HG03354 (cell line): ENCODE data around the gene LRFN3.
"Not testable (repeated sequence)": the region's sequence is repeated elsewhere in the genome, so short reads cannot be mapped to it uniquely, and the experiment has no call there.

Source experiments
- ATAC-seq: cut with Tn5 transposase; IDR thresholded peaks from one replicate; pipeline ENCODE4 v1.9.1; 2021; ENCODE audit warnings: mild to moderate bottlenecking; ENCODE audit not compliant: unreplicated experiment, poor library complexity, severe bottlenecking

The LRFN3 gene

DNA sequence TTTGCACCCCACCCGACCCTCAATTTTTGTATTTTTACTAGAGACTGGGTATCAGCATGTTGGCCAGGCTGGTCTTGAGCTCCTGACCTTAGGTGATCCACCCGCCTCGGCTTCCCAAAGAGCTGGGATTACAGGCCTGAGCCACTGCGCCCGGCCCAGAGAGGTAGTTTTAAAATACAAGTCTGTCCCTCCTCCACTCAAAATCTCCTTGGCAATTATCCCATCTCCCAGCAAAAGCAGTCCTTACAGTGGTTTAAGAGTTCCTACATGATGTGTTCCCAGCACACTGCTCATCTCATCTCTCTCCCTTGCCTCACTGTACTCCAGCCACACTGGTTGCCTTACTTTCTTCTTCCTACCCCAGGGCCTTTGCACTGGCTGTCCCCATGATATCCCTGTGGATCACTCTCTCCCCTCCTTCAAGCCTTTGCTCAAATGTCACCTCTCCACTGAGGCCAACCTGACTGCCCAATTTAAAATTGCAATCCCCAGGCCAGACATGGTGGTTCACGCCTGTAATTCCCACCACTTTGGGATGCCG lies 24.3 kb downstream of the LRFN3 start:
- no peak for ATAC-seq

DNA sequence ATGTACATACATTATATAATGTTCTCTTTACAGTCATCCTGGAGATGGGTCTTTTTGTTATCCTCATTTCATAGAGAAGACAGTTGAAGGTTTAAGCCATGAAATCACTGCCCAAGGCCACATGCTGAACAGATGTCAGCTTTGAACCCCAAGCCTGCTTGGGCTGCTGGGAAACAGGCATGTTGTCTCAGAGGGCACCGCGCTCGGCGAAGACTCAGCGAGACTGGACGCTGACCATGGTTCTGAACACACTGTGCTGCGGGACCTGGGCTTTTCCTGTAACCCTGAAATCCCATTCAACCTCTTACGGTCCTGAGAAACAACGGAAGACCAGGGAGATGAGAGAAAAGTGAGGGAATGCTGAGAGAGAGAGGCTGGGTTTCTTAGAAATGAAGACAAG lies 27.3 kb downstream of the LRFN3 start:
- ATAC-seq, result no peak

DNA sequence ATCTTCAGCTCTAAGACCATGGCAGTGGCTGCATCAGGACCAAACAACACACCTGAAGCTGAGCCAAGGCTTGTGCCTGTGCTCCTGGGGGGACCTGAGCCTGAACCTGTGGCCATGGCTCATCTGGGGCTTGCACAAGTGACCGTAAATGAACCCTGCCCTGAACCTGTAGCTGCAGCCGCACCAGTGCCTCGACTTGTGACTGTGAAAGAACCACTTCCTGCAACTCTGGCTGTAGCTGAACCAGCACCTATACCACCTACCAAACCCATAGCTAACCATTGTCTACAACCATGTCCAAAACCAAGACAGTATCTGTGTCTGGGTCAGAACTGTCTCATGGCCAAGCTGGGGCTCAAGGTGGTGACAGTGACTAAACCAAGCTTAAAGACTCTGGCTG lies 30.6 kb downstream of the LRFN3 start:
- no peak for ATAC-seq

DNA sequence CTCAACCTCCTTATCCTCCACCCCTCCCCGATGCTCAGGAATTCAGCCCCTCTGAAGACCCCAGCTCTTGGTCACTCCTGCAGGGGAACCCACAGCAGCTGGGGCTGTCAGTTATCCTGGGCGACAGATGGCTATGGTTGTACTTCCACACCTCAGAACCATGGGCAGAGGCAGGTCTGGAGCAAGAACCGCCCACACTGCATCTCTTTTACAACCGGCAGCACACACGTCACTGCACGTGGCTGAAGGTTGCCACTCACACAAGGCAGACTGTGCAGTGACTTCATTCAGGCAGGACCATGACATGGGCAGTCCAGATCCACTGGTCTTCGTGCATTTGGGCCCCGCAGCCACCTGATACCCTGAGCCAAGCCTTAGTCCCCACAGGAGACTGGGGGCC lies 37.3 kb downstream of the LRFN3 start:
- ATAC-seq, result no peak

DNA sequence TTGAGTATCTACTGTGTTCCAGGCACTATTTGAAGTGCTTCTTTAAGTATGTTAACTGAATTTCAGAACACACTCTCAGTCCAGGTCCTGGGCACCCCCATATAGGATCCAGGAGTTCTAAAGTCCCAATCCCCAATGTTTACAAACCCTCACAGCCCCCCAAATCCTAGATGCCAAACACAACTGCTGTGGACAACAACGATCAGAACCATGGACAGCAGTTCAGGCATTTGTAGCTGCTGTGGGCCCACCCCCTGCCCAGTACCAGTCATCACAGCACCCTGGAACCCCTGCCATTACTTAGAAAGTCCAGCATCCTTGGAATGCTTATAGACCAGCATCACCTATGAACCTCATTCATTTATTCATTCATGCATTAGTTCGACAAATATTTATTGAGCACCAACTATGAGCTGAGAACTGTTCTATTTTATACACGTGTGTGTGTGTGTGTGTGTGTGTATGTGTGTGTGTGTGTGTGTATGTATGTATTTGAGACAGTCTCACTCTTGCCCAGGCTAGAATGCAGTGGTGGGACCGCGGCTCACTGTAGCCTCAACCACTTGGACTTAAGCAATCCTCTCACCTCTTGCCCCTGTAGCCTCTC lies 39.5 kb downstream of the LRFN3 start:
- ATAC-seq, result no peak

DNA sequence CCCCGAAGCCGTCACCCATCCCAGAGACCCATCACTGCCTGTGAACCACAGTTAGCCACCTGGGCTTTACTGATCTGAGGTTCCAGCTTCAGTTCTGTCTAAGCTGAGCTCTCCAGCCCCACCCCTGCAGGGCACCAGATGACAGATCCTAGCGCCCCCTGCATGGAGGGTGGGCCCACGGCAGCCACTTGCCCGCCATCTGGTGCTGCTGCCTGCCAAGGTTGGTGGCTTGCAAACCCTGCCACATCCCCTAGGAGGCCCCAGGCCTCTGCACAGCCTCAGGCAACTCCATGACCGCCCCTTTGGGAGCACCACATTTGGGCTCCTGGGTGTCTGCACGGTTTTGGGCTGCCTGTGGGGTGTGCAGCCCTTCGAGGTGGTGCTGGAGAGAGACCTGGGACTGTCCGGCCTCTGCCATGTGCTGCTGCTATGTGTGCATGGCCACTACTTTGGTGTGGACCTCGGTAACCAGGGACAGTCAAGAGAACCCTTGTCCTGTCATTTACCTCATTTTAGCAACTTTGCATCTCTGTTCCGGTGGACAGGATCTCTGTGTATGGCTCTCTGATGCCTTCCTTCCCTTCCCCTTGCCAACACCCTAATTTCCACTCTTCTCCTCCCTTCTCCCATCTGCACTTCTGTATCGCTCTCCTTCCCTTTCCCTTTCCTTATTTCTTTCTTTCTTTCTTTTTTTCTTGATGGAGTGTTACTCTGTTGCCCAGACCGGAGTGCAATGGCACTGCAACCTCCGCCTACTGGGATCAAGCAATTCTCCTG lies 41.5 kb downstream of the LRFN3 start:
- no peak for ATAC-seq

DNA sequence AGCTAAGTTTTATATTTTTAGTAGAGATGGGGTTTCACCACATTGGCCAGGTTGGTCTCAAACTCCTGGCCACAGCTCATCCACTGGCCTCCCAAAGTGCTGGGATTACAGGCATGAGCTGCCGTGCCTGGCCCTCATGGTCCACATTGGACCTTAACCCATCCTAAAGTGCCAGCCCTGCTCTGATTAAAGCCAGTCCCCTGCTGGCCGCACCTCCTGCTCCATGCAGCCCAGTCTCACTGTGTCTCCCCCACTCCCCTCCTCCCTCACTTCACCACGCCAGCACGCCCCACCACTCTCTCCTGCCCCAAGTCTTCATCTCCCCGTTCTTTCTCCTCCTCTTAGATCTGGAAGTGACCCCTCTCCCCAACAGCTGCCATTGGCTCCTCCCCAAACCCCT lies 42.1 kb downstream of the LRFN3 start:
- ATAC-seq, result no peak

DNA sequence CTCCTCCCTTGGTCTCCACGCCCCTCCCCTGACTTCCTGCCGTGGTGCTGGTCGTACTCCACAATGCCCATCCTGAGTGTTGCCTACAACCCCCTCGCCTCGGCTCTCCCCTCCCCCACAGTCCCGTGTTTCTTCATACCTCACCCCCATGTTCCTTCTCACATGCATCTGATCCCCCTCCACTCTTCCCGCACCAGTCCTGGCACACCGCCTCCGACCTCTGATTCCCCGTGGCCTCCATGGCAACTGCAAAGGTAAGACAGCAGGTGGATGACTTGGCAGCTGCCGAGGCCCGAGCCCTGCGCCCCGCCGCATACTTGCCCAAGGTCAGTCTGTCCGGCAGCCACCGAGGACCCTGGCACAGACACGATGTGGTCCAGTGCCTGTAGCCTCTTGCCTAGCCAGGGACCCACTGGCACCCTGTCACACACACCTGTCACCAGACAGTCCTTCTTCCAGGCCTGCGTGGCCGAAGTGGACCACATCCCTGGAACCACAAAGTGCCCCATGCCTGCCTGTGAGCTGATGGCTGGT lies 42.7 kb downstream of the LRFN3 start:
- no peak for ATAC-seq

DNA sequence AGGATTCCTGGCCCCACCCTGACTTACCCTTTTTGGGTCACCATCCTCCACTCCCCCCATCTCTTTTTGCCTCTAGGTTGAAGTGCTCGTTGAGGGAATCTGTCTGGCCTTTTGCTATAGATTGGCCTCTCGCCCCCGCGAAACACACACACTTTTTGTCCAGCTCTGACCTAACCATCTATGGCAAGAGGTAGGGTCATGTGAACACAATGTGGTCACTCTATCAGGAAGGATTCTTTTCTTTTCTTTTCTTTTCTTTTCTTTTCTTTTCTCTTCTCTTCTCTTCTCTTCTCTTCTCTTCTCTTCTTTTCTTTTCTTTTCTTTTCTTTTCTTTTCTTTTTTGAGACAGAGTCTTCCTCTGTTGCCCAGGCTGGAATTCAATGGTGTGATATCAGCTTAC lies 44.8 kb downstream of the LRFN3 start:
- ATAC-seq, result not testable (repeated sequence)

DNA sequence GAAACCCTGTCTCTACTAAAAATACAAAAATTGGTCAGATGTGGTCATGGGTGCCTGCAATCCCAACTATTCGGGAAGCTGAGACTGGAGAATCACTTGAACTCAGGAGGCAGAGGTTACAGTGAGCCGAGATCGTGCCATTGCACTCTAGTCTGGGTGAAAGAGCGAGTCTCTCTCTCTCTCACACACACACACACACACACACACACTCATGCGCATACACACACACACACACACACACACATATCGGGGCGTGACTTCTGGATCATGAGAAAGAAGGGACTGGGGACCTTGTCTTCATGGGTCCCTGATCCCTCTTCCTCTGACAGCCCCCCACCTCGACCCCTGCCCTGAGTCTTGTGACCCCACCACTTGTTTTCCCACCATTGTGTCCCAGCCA lies 47.0 kb downstream of the LRFN3 start:
- no peak for ATAC-seq

DNA sequence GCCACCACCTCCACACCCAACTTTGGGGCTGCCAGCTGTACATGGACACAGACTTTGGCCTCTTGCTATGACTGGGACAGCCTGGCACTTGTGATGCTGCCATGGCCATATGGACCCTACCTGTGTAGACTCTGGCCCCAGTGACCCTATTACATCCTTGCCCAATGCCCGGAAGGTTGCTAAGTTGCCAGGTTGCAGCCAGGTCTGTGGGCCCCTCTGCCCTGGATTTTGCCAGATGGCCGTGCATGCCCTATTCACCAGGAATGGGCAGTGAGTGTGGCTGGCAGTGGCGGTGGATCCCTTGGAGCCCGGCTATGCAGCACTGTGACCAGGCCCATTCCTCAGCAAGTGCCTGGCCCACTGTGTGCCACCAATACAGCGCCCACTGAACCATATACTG lies 49.9 kb downstream of the LRFN3 start:
- ATAC-seq, result no peak

DNA sequence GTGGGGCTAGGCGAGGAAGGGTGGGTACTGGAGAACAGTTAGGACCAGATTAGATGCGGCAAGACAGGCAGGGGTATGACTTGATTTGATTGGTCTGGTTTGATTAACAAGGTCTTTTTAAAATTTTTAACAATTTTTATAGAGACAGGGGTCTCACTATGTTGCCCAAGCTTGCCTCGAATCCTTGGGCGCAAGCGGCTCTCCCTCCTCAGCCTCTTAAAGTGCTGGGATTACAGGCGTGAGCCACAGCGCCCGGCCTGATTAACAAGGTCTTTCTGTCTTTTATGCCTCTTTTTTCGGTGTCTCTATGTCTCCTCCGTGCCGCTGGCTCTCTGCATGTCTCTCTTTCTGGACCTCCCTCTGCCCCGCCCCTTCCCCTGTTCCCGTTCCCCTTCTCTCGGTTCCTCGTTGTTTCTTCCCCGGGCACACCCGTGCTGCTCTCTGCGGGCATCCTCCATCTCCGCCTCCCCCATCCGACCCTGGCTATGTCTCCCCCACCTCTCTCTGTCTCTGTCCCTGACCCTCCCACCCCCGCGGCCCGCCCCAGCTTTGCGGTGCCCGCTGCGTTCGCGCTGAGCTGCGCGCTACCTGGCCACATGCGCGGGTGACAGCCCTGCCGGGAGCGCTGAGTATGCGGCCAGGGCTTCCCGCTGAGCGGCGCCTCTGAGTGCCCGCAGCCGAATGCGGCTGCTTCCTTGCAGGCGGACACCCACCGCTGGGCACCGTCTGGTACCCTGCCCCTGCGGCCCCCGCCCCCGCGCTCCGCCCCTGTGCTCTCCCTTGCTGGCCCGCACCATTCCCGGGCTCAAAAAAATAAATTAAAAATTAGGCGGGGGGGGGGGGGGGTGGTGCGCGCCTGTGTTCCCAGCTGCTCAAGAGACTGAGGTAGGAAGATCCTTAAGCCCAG lies 50.7 kb downstream of the LRFN3 start:
- no peak for ATAC-seq

DNA sequence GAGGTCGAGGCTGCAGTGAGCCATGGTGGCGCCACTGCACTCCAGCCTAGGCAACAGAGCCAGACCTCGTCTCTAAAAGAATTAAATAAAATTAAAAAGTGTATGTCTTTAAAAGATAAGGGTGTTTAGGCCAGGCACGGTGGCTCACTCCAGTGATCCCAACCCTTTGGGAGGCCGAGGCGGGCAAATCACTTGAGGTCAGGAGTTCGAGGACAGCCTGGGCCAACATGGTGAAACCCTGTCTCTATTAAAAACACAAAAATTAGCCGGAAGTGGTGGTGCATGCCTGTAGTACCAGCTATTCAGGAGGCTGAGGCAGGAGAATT lies 51.4 kb downstream of the LRFN3 start:
- ATAC-seq, result no peak

DNA sequence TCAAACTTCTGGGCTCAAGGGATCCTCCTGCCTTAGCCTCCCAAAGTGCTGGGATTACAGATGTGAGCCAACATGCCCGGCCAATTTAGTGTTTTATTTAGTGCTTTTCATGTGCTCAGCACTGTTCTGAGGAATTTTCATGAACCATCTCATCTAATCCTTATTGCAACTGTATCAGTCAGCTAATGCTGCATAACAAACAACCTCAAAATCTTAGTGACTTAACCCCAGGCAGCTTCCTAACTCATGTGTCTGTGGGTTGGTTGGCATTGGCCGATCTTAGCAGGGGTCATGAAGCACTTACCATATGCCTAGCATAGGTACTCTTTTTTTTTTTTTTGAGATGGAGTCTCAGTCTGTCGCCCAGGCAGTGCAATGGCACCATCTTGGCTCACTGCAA lies 52.6 kb downstream of the LRFN3 start:
- no peak for ATAC-seq

DNA sequence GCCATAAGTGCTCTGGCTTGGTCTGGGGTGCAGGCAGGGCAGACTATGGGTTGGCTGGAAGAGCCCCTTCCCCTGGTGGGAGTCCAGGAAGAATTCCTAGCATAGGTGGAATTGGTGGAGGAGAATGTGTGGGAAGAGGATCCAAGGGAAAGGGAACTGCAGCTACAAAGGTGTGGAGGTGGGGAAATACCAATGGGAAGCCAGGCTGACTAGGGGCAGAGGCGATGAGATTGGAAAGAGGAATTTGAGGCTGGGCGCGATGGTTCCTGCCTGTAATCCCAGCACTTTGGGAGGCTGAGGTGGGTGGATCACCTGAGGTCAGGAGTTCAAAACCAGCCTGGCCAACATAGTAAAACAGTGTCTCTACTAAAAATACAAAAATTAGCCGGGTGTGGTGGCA lies 54.0 kb downstream of the LRFN3 start:
- ATAC-seq, result no peak

DNA sequence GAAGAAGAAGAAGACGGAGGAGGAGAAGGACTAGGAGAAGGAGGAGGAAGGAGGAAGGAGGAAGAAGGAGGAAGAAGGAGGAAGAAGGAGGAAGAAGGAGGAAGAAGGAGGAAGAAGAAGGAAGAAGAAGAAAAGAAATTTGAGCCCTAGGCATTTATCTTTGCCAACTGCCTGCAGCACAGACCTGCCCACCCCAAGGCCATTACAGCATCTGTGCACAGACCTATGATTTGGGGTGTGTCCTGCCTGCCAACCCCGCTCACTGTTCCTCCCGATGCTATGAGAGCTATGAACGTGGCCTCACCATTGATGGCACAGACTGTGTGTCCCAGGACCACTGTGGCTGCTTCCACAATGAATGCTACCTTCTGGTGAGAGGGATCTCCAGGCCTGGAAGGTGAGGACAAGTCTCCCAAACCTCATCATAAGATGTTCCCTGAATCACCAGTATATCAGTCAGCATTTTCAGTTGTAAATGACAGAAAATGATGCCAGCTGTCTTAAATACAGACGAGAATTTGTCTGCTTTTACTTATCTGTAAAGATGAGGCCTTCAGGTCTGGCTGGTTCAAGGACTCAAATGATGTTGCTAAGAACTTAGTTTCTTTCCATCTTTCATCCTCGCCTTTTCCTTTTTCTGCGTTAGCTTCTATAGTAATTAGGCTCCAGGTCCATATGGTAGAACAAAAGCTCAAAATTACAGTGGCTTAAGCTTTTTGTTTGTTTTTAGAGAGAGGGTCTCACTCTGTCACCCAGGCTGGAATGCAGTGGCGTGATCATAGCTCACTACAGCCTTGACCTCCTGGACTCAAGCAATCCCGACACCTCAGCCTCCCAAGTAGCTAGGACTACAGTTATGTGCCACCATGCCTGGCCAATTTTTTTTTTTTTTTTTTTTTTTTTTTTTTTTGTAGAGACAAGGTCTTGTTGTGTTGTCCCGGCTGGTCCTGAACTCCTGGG lies 54.9 kb downstream of the LRFN3 start:
- ATAC-seq, result no peak

DNA sequence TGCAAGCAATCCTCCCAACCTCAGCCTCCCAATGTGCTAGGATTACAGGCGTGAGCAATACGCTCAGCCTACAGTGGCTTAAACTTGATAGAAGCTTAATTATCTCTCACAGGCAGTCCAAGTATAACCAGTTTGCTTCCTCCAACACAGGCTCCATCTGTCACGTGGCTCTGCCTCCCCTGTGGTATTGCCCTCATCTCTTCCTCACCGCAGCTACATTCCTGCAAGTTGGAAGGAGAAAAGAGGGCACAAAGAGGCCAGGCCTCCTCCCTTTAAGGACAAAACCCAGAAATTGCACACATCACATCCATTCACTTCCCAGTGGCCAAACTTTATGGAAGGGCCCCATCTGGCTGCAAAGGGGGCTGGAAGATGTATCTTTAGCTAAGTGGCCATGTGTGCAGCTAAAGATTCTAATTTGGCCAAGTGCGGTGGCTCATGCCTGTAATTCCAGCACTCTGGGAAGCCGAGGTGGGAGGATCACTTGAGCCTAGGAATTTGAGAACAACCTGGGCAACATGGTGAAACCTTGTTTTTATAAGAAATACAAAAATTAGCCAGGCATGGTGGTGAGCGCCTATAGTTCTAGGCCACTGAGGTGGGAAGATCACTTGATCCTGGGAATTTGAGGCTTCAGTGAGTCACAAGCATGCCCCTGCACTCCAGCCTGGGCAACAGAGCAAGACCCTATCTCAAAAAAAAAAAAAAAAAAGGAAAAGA lies 55.7 kb downstream of the LRFN3 start:
- no peak for ATAC-seq

DNA sequence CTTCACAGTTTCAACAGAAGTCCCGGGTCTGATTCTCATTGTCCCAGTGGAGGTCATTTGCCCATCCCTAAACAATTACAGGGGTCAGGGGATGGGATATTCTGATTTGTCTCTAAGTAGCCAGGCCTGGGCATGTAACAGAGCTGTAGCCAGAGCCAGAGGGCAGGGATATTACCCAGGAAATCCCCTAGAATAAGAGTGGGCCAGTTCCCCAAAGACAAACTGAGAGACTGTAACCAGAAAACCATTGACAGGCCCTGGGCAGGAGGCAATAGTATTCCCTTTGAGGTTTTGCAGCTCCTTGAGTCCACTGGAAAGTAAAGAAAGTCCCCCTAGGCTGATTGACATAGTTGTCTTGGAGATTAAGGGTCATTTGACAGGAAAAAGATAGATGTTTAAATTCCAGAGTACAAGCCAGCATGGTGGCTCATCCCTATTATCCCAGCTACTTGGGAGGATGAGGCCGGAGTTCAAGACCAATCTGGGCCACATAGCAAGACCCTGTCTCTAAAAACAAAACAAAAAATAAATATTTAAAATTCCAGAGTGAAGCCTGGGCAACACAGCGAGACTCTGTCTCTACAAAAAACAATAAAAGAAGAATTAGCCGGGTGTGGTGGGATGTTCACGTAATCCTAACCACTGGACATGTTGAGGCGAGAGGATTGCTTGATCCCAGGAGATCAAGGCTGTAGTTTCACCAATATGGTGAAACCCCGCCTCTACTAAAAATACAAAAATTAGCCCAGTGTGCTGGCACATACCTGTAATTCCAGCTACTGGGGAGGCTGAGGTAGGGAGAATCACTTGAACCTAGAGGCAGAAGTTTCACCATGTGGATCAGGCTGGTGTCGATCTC lies 57.0 kb downstream of the LRFN3 start:
- ATAC-seq, result no peak
